ENCODE measurements around the gene RPN1.

RPN1 gene

GRCh38 chr3:128621234-128621633 is 29.4 kb downstream of the RPN1 start:
- Histone ChIP-seq H3K27ac (no peak overlapping the region), H3K4me3 (ENCODE audit: low read depth, low read length) (no peak overlapping the region), H2AFZ (no peak overlapping the region), H3K9me3 (ENCODE audit: control insufficient read depth, low read length) (no peaks in the 10 kb centered on the region), H3K9ac (no peak overlapping the region), H3K27me3 (ENCODE audit: control insufficient read depth, insufficient read depth, low read length) (no peaks in the 10 kb centered on the region), H3K79me2 (peaks cover 30% of the 10 kb centered on the region), H3K36me3 (ENCODE audit: control insufficient read depth, insufficient read depth, low read length) (no peaks in the 10 kb centered on the region), H3K4me2 (ENCODE audit: low read length) (no peak overlapping the region), H3K4me1 (peaks cover 4% of the 10 kb centered on the region)
- TF ChIP-seq CTCF (IDR thresholded peaks at IDR 0.05), result no peak

GRCh38 chr3:128620268-128620691 is 30.3 kb downstream of the RPN1 start:
- H3K4me1 ChIP-seq, result peaks cover 4% of the 10 kb centered on the region
- no peaks in the 10 kb centered on the region for H3K27me3 ChIP-seq (ENCODE audit: control insufficient read depth, insufficient read depth, low read length)
- no peak overlapping the region for H3K4me2 ChIP-seq (ENCODE audit: low read length)
- no peaks in the 10 kb centered on the region for H3K9me3 ChIP-seq (ENCODE audit: control insufficient read depth, low read length)
- no peaks in the 10 kb centered on the region for H3K36me3 ChIP-seq (ENCODE audit: control insufficient read depth, insufficient read depth, low read length)
- H3K4me3 ChIP-seq (ENCODE audit: low read depth, low read length), result no peak overlapping the region
- no peak overlapping the region for H2AFZ ChIP-seq
- TF ChIP-seq CTCF (IDR thresholded peaks at IDR 0.05), result no peak
- H3K79me2 ChIP-seq, result peaks cover 22% of the 10 kb centered on the region
- no peak overlapping the region for H3K27ac ChIP-seq
- H3K9ac ChIP-seq, result no peak overlapping the region

- Histone ChIP-seq H3K4me3 (ENCODE audit: low read depth, low read length) (no peak overlapping the region), H3K27me3 (ENCODE audit: control insufficient read depth, insufficient read depth, low read length) (no peaks in the 10 kb centered on the region), H3K36me3 (ENCODE audit: control insufficient read depth, insufficient read depth, low read length) (no peaks in the 10 kb centered on the region), H3K9ac (no peak overlapping the region), H3K9me3 (ENCODE audit: control insufficient read depth, low read length) (no peaks in the 10 kb centered on the region), H3K27ac (no peak overlapping the region), H3K79me2 (peaks cover 14% of the 10 kb centered on the region), H3K4me2 (ENCODE audit: low read length) (no peak overlapping the region), H3K4me1 (peaks cover 4% of the 10 kb centered on the region), H2AFZ (no peak overlapping the region)
- TF ChIP-seq CTCF (IDR thresholded peaks at IDR 0.05), result no peak
These were observed 31.3 kb downstream of the RPN1 start for GRCh38 chr3:128619146-128619890.

- Histone ChIP-seq H3K27me3 (ENCODE audit: control insufficient read depth, insufficient read depth, low read length) (no peaks in the 10 kb centered on the region), H3K27ac (peak overlapping the region; percentile 70), H3K4me1 (peaks cover 4% of the 10 kb centered on the region), H2AFZ (peak overlapping the region; percentile 99), H3K9ac (peak overlapping the region; percentile 86), H3K79me2 (peaks cover 14% of the 10 kb centered on the region), H3K4me3 (ENCODE audit: low read depth, low read length) (peak overlapping the region; percentile 89), H3K9me3 (ENCODE audit: control insufficient read depth, low read length) (no peaks in the 10 kb centered on the region), H3K4me2 (ENCODE audit: low read length) (peak overlapping the region; percentile 85), H3K36me3 (ENCODE audit: control insufficient read depth, insufficient read depth, low read length) (no peaks in the 10 kb centered on the region)
- TF ChIP-seq CTCF (IDR thresholded peaks at IDR 0.05), result no peak
These were observed 32.3 kb downstream of the RPN1 start for GRCh38 chr3:128618398-128618726.
